IMR-90 (cell line): ENCODE results near the gene MYCBP2. TPM values are rescaled to one million over a fixed set of nuclear protein-coding genes. Genes with fewer than 3 reads are reported as not detected.

Experiments used
- ATAC-seq: fragments of 200-7000 bp; cut with Tn5 transposase; 2 replicates; pipeline ENCODE4 v1.9.1; 2020; ENCODE audit warnings: low read depth, mild to moderate bottlenecking, moderate library complexity
- BruUV-seq: library from RNA; stranded (reverse); fragments of 400-500 nt; replicated peaks from 2 replicates; lab custom pipeline; 2021; lab: Mats Ljungman, UMichigan
- CTCF ChIA-PET: fragments of 300-600 bp; formaldehyde crosslinking; extraction: SDS; loops from one replicate; lab custom pipeline; 2021; ENCODE audit warnings: antibody characterized with exemption; lab: Yijun Ruan, JAX
- POLR2A ChIA-PET: fragments of 300-600 bp; sonication (Branson Sonifier 250); formaldehyde crosslinking; loops from one replicate; lab custom pipeline; 2022; ENCODE audit warnings: antibody characterized with exemption; ENCODE audit not compliant: unreplicated experiment; lab: Charles Lee
- DNase-seq: peaks from one replicate; pipeline ENCODE4 v3.0.0; 2013
- H2AFZ ChIP-seq: replicated peaks from 2 replicates; pipeline ENCODE3; 2013; ENCODE audit warnings: low read length, mild to moderate bottlenecking; ENCODE audit not compliant: poor library complexity
- H2AK5ac ChIP-seq: 2 replicates; pipeline ENCODE4 v1.6.1; 2013; ENCODE audit warnings: low read depth, low read length, inconsistent platforms
- H2AK9ac ChIP-seq: replicated peaks from 2 replicates; pipeline ENCODE3; 2013; ENCODE audit warnings: mild to moderate bottlenecking, low read depth, low read length, moderate library complexity; ENCODE audit not compliant: poor library complexity
- H2BK120ac ChIP-seq: 2 replicates; pipeline ENCODE4 v1.6.1; 2013; ENCODE audit warnings: low read depth, low read length, inconsistent platforms
- H2BK15ac ChIP-seq: 3 replicates; pipeline ENCODE4 v1.6.1; 2013; ENCODE audit warnings: low read depth, low read length, inconsistent platforms
- H2BK20ac ChIP-seq: 2 replicates; pipeline ENCODE4 v1.6.1; 2013; ENCODE audit warnings: low read depth, mild to moderate bottlenecking, inconsistent platforms, low read length, moderate library complexity
- H2BK5ac ChIP-seq: 2 replicates; pipeline ENCODE4 v1.6.1; 2013; ENCODE audit warnings: mild to moderate bottlenecking, low read depth, low read length, inconsistent platforms; ENCODE audit not compliant: poor library complexity, severe bottlenecking
- H3K14ac ChIP-seq: replicated peaks from 2 replicates; pipeline ENCODE4 v1.6.1; 2013; ENCODE audit warnings: low read depth, low read length, inconsistent platforms
- H3K18ac ChIP-seq: 2 replicates; pipeline ENCODE4 v1.6.1; 2013; ENCODE audit warnings: low read depth, low read length, control low read depth
- H3K23ac ChIP-seq: 2 replicates; pipeline ENCODE4 v1.6.1; 2013; ENCODE audit warnings: low read depth, low read length, inconsistent platforms
- H3K27ac ChIP-seq: 2 replicates; pipeline ENCODE4 v1.5.1; 2013; ENCODE audit warnings: mild to moderate bottlenecking, control low read depth, low read length; ENCODE audit not compliant: insufficient read depth
- H3K27me3 ChIP-seq: 2 replicates; pipeline ENCODE4 v1.6.1; 2013; ENCODE audit warnings: low read length; ENCODE audit not compliant: control insufficient read depth, insufficient read depth
- H3K36me3 ChIP-seq: 2 replicates; pipeline ENCODE4 v1.6.1; 2013; ENCODE audit warnings: low read length, mixed read lengths; ENCODE audit not compliant: control insufficient read depth, insufficient read depth
- H3K4ac ChIP-seq: 2 replicates; pipeline ENCODE4 v1.6.1; 2013; ENCODE audit warnings: low read depth, low read length, inconsistent platforms
- H3K4me1 ChIP-seq: 2 replicates; pipeline ENCODE4 v1.6.1; 2013; ENCODE audit warnings: low read length, mixed read lengths; ENCODE audit not compliant: control insufficient read depth, insufficient read depth
- H3K4me2 ChIP-seq: 2 replicates; pipeline ENCODE4 v1.6.1; 2013; ENCODE audit warnings: low read depth, mild to moderate bottlenecking, control low read depth, low read length, moderate library complexity
- H3K4me3 ChIP-seq: 2 replicates; pipeline ENCODE4 v1.5.1; 2013; ENCODE audit warnings: low read depth, mild to moderate bottlenecking, control low read depth, low read length, moderate library complexity; ENCODE audit not compliant: insufficient read depth
- H3K56ac ChIP-seq: 2 replicates; pipeline ENCODE4 v1.6.1; 2013; ENCODE audit warnings: low read length, inconsistent platforms; ENCODE audit not compliant: insufficient read depth; ENCODE audit errors: extremely low read depth
- H3K79me1 ChIP-seq, 2 experiments: 2 replicates each; pipeline ENCODE4 v1.6.1; 2013; ENCODE audit warnings: low read length in 2 of 2, inconsistent platforms in 1 of 2, low read depth in 1 of 2
- H3K9ac ChIP-seq: 2 replicates; pipeline ENCODE4 v1.6.1; 2013; ENCODE audit warnings: low read depth, low read length, control low read depth
- H3K9me1 ChIP-seq: 2 replicates; pipeline ENCODE4 v1.6.1; 2013; ENCODE audit warnings: low read length, inconsistent platforms; ENCODE audit not compliant: insufficient read depth
- H3K9me3 ChIP-seq: 2 replicates; pipeline ENCODE4 v1.6.1; 2013; ENCODE audit warnings: low read length; ENCODE audit not compliant: control insufficient read depth, insufficient read depth
- H4K20me1 ChIP-seq: 2 replicates; pipeline ENCODE4 v1.6.1; 2013; ENCODE audit warnings: low read length, inconsistent platforms; ENCODE audit not compliant: insufficient read depth
- H4K5ac ChIP-seq: 2 replicates; pipeline ENCODE4 v1.6.1; 2013; ENCODE audit warnings: mild to moderate bottlenecking, low read depth, low read length, control low read depth
- H4K8ac ChIP-seq, 2 experiments: 2 replicates each; pipeline ENCODE4 v1.6.1; 2013; ENCODE audit warnings: low read depth in 2 of 2, low read length in 2 of 2, control low read depth in 1 of 2, inconsistent platforms in 1 of 2
- H4K91ac ChIP-seq: 2 replicates; pipeline ENCODE4 v1.6.1; 2013; ENCODE audit warnings: low read depth, low read length, inconsistent platforms; ENCODE audit not compliant: insufficient read depth
- BHLHE40 ChIP-seq: fragments of 150-350 bp; IDR thresholded peaks from 2 replicates; pipeline ENCODE4 v1.6.1; 2016; ENCODE audit warnings: mild to moderate bottlenecking, low read depth, low read length
- CEBPB ChIP-seq: IDR thresholded peaks from 2 replicates; pipeline ENCODE4 v1.6.1; 2012; ENCODE audit warnings: low read depth, low read length, improper control_type of control experiment
- CHD1 ChIP-seq: IDR thresholded peaks from 2 replicates; pipeline ENCODE4 v1.6.1; 2012; ENCODE audit warnings: low read depth, low read length, improper control_type of control experiment
- CTCF ChIP-seq: conservative IDR thresholded peaks from 2 replicates; pipeline ENCODE4 v1.5.1; 2012; ENCODE audit warnings: mild to moderate bottlenecking, low read depth, low read length, improper control_type of control experiment
- MAFK ChIP-seq: IDR thresholded peaks from 2 replicates; pipeline ENCODE4 v1.6.1; 2012; ENCODE audit warnings: low read depth, low read length, improper control_type of control experiment
- MXI1 ChIP-seq: IDR thresholded peaks from 2 replicates; pipeline ENCODE4 v1.6.1; 2012; ENCODE audit warnings: low read depth, mild to moderate bottlenecking, low read length, moderate library complexity, borderline replicate concordance
- NFE2L2 ChIP-seq: fragments of 150-350 bp; IDR thresholded peaks from 2 replicates; pipeline ENCODE4 v1.6.1; 2016; ENCODE audit warnings: low read depth, mild to moderate bottlenecking, low read length
- POLR2A ChIP-seq: IDR thresholded peaks from 2 replicates; pipeline ENCODE4 v1.6.1; 2012; ENCODE audit warnings: mild to moderate bottlenecking, low read depth, low read length
- RAD21 ChIP-seq: IDR thresholded peaks from 2 replicates; pipeline ENCODE4 v1.6.1; 2012; ENCODE audit warnings: low read length, improper control_type of control experiment
- RCOR1 ChIP-seq: IDR thresholded peaks from 2 replicates; pipeline ENCODE4 v1.6.1; 2012; ENCODE audit warnings: mild to moderate bottlenecking, low read length, improper control_type of control experiment; ENCODE audit not compliant: insufficient replicate concordance
- RFX5 ChIP-seq: IDR thresholded peaks from 2 replicates; pipeline ENCODE4 v1.8.0; 2012; ENCODE audit warnings: low read depth, mild to moderate bottlenecking, low read length, moderate library complexity
- SMC3 ChIP-seq: fragments of 150-350 bp; IDR thresholded peaks from 2 replicates; pipeline ENCODE4 v1.6.1; 2016; ENCODE audit warnings: low read depth, mild to moderate bottlenecking, antibody characterized with exemption, low read length, moderate library complexity
- WGBS, 2 experiments: methylation state at CpG; one replicate each; pipeline versions ENCODE4 v1.1.5 to v1.1.7; 2013; ENCODE audit warnings: missing lambda C conversion rate in 2 of 2; ENCODE audit not compliant: insufficient read length in 1 of 2; ENCODE audit errors: extremely low coverage in 2 of 2; 5-methylcytosine and 5-hydroxymethylcytosine counted together
- dilution Hi-C: fragments of 300-500 bp; cut with HindIII; formaldehyde crosslinking; loops from one replicate; pipeline ENCODE4 v1.14.3; 2018; ENCODE audit warnings: low sequenced_read_pairs; ENCODE audit not compliant: unreplicated experiment
- in situ Hi-C: fragments of 300-500 bp; cut with MboI; formaldehyde crosslinking; loops from 3 replicates; pipeline ENCODE4 v1.14.3; 2019; ENCODE audit warnings: low sequenced_read_pairs, inconsistent platforms, mixed read lengths
- intact Hi-C: fragments of 100-400 bp; cut with micrococcal nuclease; formaldehyde crosslinking; loops from 2 replicates; pipeline ENCODE4 v1.10.0; 2022
- polyA plus RNA-seq, 3 experiments: library from polyadenylated mRNA; depleted of rRNA; stranded (reverse); fragments of >200 nt; gene quantifications; 2 replicates each; pipeline ENCODE4 v1.2.3, GENCODE V29; 2012; ENCODE audit warnings: low replicate concordance in 1 of 3
- total RNA-seq: library from RNA; depleted of rRNA; stranded (reverse); fragments of >200 nt; gene quantifications from 2 replicates; pipeline ENCODE4 v1.2.3, GENCODE V29; 2012
- TF ChIP-seq, protein P1 (sequence below): fragments of 150-350 bp; IDR thresholded peaks from 2 replicates; pipeline ENCODE4 v1.6.1; 2016; ENCODE audit warnings: low read depth, mild to moderate bottlenecking, low read length, moderate library complexity, borderline replicate concordance
- TF ChIP-seq, protein P2 (sequence below): fragments of 150-350 bp; IDR thresholded peaks from 2 replicates; pipeline ENCODE4 v1.6.1; 2017; ENCODE audit warnings: mild to moderate bottlenecking, antibody characterized with exemption, low read length, low read depth

Gene MYCBP2
- total and polyA plus RNA-seq, 2 of the 4 experiments (the other 2 are of a cell fraction) = 20.1 to 43.2 TPM

- in situ Hi-C loops = no loop called here
- DNase-seq = no peak
- H2BK20ac ChIP-seq = no peak overlapping the region
- CTCF ChIA-PET = no interaction called here
- H3K56ac ChIP-seq = no peak overlapping the region
- H3K9ac ChIP-seq = no peak overlapping the region
- H3K4me2 ChIP-seq = no peak overlapping the region
- peaks cover 3% of the 10 kb centered on the region; the same call in 1 of the 2 replicates for H3K4me1 ChIP-seq
- no peak overlapping the region for H4K5ac ChIP-seq
- POLR2A ChIA-PET = no interaction called here
- H3K18ac ChIP-seq = no peak overlapping the region
- dilution Hi-C loops = no loop called here
- H3K9me3 ChIP-seq = no peaks in the 10 kb centered on the region
- no peak overlapping the region for H3K27ac ChIP-seq
- no peak overlapping the region for H4K8ac ChIP-seq
- H2AK9ac ChIP-seq = no peak overlapping the region
- no peak overlapping the region for H2AK5ac ChIP-seq
- no peaks in the 10 kb centered on the region for H4K20me1 ChIP-seq
- WGBS, 2 experiments = no CpG with 5 or more reads among the region's 1 CpG
- H2BK5ac ChIP-seq = no peak overlapping the region
- H3K36me3 ChIP-seq = no peaks in the 10 kb centered on the region
- H3K4me3 ChIP-seq = no peak overlapping the region
- no peak overlapping the region for H2BK120ac ChIP-seq
- no TSS peak for BruUV-seq
- H3K9me1 ChIP-seq = no peaks in the 10 kb centered on the region; the same call in 1 of the 2 replicates
- TF ChIP-seq RFX5 (no peak), MAFK (no peak), RCOR1 (no peak), CEBPB (no peak), CHD1 (no peak), BHLHE40 (no peak), RAD21 (no peak), MXI1 (no peak), POLR2A (no peak), CTCF (no peak), SMC3 (no peak), NFE2L2 (no peak)
- TF ChIP-seq, protein P1, sequence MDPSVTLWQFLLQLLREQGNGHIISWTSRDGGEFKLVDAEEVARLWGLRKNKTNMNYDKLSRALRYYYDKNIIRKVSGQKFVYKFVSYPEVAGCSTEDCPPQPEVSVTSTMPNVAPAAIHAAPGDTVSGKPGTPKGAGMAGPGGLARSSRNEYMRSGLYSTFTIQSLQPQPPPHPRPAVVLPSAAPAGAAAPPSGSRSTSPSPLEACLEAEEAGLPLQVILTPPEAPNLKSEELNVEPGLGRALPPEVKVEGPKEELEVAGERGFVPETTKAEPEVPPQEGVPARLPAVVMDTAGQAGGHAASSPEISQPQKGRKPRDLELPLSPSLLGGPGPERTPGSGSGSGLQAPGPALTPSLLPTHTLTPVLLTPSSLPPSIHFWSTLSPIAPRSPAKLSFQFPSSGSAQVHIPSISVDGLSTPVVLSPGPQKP = no peak
- TF ChIP-seq, protein P2, sequence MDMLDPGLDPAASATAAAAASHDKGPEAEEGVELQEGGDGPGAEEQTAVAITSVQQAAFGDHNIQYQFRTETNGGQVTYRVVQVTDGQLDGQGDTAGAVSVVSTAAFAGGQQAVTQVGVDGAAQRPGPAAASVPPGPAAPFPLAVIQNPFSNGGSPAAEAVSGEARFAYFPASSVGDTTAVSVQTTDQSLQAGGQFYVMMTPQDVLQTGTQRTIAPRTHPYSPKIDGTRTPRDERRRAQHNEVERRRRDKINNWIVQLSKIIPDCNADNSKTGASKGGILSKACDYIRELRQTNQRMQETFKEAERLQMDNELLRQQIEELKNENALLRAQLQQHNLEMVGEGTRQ = no peak
- intact Hi-C loops = no loop called here
- H3K14ac ChIP-seq = no peak overlapping the region
- H3K27me3 ChIP-seq = no peaks in the 10 kb centered on the region
- no peak overlapping the region for H2AFZ ChIP-seq
- no peak overlapping the region for H4K91ac ChIP-seq
- no peak overlapping the region for H2BK15ac ChIP-seq
- ATAC-seq = no peak
- H3K4ac ChIP-seq = no peak overlapping the region
- no peaks in the 10 kb centered on the region for H3K79me1 ChIP-seq
- H3K23ac ChIP-seq = no peak overlapping the region
Observed at GRCh38 chr13:77036279-77036678, 290.6 kb downstream of the MYCBP2 start.
